ENCODE data around the gene ABCA13.

ABCA13 gene

GRCh38 chr7:48149058-48149457, 22.2 kb upstream of the ABCA13 start:
- H3K36me3 Mint-ChIP-seq (ENCODE audit: insufficient read depth): no peaks in the 10 kb centered on the region
- H3K27ac Mint-ChIP-seq (ENCODE audit: low read depth): no peak overlapping the region
- H3K9me3 Mint-ChIP-seq: peaks cover 5% of the 10 kb centered on the region
- no peaks in the 10 kb centered on the region for H3K4me1 Mint-ChIP-seq
- DNase-seq (ENCODE audit: low spot score in 2 of 2) (no peak), ATAC-seq (replicated peaks; ENCODE audit: extremely low read depth, poor library complexity, severe bottlenecking) (no peak)
- H3K4me3 Mint-ChIP-seq: no peak overlapping the region
- H3K27me3 Mint-ChIP-seq: peaks cover 54% of the 10 kb centered on the region

DNA sequence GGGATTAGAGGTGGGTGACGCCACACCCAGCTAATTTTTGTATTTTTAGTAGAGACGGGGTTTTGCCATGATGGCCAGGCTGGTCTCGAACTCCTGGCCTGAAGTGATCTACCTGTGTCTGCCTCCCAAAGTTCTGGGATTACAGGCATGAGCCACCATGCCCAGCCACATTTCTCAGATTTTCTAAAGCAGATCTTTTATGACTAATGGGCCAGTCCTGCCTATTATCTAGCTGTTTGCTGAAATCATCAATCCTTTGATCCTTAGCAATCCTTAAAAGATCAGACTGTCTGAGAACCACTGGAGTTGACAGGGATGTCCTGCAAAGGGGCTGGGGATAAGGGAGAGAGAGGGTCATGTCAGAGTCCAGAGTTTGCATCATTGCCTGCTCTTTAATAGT, 21.2 kb upstream of the ABCA13 start:
- DNase-seq (ENCODE audit: low spot score in 2 of 2): no peak
- Mint-ChIP-seq H3K4me1 (no peaks in the 10 kb centered on the region), H3K36me3 (ENCODE audit: insufficient read depth) (no peaks in the 10 kb centered on the region), H3K27ac (ENCODE audit: low read depth) (no peak overlapping the region), H3K4me3 (no peak overlapping the region), H3K9me3 (peaks cover 5% of the 10 kb centered on the region), H3K27me3 (peaks cover 58% of the 10 kb centered on the region)
- ATAC-seq (replicated peaks; ENCODE audit: extremely low read depth, poor library complexity, severe bottlenecking): no peak

GRCh38 chr7:48154792-48155413, 16.4 kb upstream of the ABCA13 start:
- Mint-ChIP-seq H3K36me3 (ENCODE audit: insufficient read depth) (no peaks in the 10 kb centered on the region), H3K4me3 (no peak overlapping the region), H3K4me1 (no peaks in the 10 kb centered on the region), H3K27ac (ENCODE audit: low read depth) (no peak overlapping the region), H3K27me3 (peaks cover 53% of the 10 kb centered on the region), H3K9me3 (peaks cover 5% of the 10 kb centered on the region)
- ATAC-seq (replicated peaks; ENCODE audit: extremely low read depth, poor library complexity, severe bottlenecking): no peak
- no peak for DNase-seq (ENCODE audit: low spot score in 2 of 2)

- H3K4me1 Mint-ChIP-seq: no peaks in the 10 kb centered on the region
- no peak overlapping the region for H3K4me3 Mint-ChIP-seq
- peaks cover 5% of the 10 kb centered on the region for H3K9me3 Mint-ChIP-seq
- DNase-seq (ENCODE audit: low spot score in 2 of 2) (no peak), ATAC-seq (replicated peaks; ENCODE audit: extremely low read depth, poor library complexity, severe bottlenecking) (no peak)
- no peak overlapping the region for H3K27ac Mint-ChIP-seq (ENCODE audit: low read depth)
- H3K27me3 Mint-ChIP-seq: peaks cover 64% of the 10 kb centered on the region
- H3K36me3 Mint-ChIP-seq (ENCODE audit: insufficient read depth): no peaks in the 10 kb centered on the region
Observed at GRCh38 chr7:48158404-48158803, 12.9 kb upstream of the ABCA13 start.

DNA sequence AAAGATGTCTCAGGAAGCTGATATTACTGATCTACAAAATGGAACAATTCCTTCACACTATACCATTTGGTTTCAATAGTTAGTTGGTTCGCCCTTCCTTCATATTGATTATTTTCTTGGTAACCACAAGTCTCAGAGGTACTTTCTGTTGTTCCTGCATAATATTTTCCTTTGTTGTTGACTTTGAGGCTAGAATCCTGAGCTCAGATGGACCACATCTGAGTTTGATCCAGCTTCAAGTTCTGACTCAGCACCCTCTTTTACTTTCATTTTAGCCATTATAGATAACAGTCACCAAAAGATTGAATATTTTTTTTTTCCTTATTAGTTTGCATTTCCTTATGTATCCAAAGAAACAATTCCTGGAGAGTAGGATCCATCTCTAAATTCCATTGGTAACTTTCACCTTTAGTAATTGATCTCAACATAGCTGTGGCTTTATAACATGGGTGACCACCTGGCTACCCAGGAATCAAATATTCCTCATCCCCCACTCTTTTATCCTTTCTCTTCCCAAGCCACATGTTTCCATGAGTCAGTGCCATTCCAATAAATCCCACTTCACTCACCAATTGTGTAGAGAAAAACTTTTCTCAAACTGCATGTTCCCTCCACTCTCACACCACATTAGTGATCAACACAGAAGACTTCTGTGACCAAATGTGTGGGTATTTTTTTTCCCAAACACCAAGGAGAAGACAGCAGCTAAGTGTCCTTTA, 9.7 kb upstream of the ABCA13 start:
- ATAC-seq (replicated peaks; ENCODE audit: extremely low read depth, poor library complexity, severe bottlenecking): no peak
- Mint-ChIP-seq H3K27ac (ENCODE audit: low read depth) (no peak overlapping the region), H3K4me1 (no peaks in the 10 kb centered on the region), H3K36me3 (ENCODE audit: insufficient read depth) (no peaks in the 10 kb centered on the region), H3K27me3 (peaks cover 70% of the 10 kb centered on the region), H3K4me3 (no peak overlapping the region), H3K9me3 (no peaks in the 10 kb centered on the region)
- DNase-seq (ENCODE audit: low spot score in 2 of 2): no peak

DNA sequence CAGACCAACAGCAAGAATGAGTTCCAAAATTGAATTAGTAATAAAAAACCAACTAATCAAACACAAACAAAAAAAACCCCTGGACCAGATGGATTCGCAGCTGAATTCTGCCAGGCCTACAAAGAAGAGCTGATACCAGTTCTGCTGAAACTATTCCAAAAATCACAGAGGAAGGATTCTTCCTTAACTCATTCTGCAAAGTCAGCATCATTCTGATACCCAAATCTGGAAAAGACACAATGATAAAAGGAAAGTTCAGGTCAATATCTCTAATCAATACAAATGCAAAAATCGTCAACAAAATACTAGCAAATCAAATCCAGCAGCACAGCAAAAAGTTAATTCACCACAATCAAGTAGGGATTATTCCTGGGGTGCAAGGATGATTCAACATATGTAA, 6.1 kb upstream of the ABCA13 start:
- no peaks in the 10 kb centered on the region for H3K36me3 Mint-ChIP-seq (ENCODE audit: insufficient read depth)
- H3K27me3 Mint-ChIP-seq: peaks cover 69% of the 10 kb centered on the region
- no peak overlapping the region for H3K4me3 Mint-ChIP-seq
- H3K9me3 Mint-ChIP-seq: no peaks in the 10 kb centered on the region
- DNase-seq (ENCODE audit: low spot score in 2 of 2) (no peak), ATAC-seq (replicated peaks; ENCODE audit: extremely low read depth, poor library complexity, severe bottlenecking) (no peak)
- H3K4me1 Mint-ChIP-seq: no peaks in the 10 kb centered on the region
- H3K27ac Mint-ChIP-seq (ENCODE audit: low read depth): no peak overlapping the region

DNA sequence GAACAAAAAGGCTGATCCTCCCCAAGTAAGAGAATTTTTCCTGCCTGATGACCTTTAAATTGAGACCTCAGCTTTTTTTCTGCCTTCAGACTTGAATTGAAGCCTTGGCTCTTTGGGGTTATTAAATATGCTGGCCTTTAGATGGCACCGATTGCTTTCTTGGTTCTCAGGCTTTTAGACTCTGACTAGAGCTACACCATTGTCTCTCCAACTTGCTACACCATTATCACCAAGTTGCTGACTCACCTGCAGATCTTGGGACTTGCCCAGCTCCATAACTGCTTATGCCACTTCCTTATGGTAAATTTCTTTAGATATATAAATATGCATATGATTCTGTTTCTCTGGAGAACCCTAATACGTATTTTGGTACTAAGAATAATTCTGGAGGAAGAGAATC, 3.1 kb upstream of the ABCA13 start:
- Mint-ChIP-seq H3K36me3 (ENCODE audit: insufficient read depth) (no peaks in the 10 kb centered on the region), H3K4me1 (no peaks in the 10 kb centered on the region), H3K9me3 (no peaks in the 10 kb centered on the region), H3K27ac (ENCODE audit: low read depth) (no peak overlapping the region), H3K27me3 (peaks cover 55% of the 10 kb centered on the region), H3K4me3 (no peak overlapping the region)
- no peak for DNase-seq (ENCODE audit: low spot score in 2 of 2)
- no peak for ATAC-seq (replicated peaks; ENCODE audit: extremely low read depth, poor library complexity, severe bottlenecking)

GRCh38 chr7:48170506-48170905, 752 bp upstream of the ABCA13 start:
- H3K4me3 Mint-ChIP-seq: no peak overlapping the region
- H3K4me1 Mint-ChIP-seq: no peaks in the 10 kb centered on the region

DNA sequence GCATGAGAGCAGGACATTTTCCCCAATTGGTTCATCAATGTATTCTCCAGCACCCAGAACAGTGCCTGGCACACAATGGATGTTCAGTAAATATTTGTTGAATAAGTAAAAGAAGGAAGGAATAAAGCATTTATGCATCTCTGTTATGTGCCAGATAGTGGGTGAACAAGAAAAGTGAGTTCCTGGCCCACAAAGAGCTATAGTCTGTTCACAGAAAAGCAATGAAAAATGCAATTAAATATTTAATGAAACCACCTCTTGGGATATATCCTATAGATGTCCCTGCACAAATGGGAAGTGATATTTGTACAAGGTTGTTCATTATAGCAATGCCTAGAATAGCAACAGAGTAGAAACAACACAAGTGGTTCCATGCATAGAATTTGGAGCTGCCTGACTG, 2.1 kb downstream of the ABCA13 start:
- H3K36me3 Mint-ChIP-seq (ENCODE audit: insufficient read depth): no peaks in the 10 kb centered on the region
- H3K4me1 Mint-ChIP-seq: no peaks in the 10 kb centered on the region
- DNase-seq (ENCODE audit: low spot score in 2 of 2) (no peak), ATAC-seq (replicated peaks; ENCODE audit: extremely low read depth, poor library complexity, severe bottlenecking) (no peak)
- H3K27me3 Mint-ChIP-seq: peaks cover 29% of the 10 kb centered on the region
- no peaks in the 10 kb centered on the region for H3K9me3 Mint-ChIP-seq
- no peak overlapping the region for H3K4me3 Mint-ChIP-seq
- H3K27ac Mint-ChIP-seq (ENCODE audit: low read depth): no peak overlapping the region

More at GRCh38 chr7:48170506-48170905, 752 bp upstream of the ABCA13 start:
- Mint-ChIP-seq H3K36me3 (ENCODE audit: insufficient read depth) (no peaks in the 10 kb centered on the region), H3K27me3 (peaks cover 34% of the 10 kb centered on the region), H3K27ac (ENCODE audit: low read depth) (no peak overlapping the region), H3K9me3 (no peaks in the 10 kb centered on the region)
- DNase-seq (ENCODE audit: low spot score in 2 of 2) (no peak), ATAC-seq (replicated peaks; ENCODE audit: extremely low read depth, poor library complexity, severe bottlenecking) (no peak)

DNA sequence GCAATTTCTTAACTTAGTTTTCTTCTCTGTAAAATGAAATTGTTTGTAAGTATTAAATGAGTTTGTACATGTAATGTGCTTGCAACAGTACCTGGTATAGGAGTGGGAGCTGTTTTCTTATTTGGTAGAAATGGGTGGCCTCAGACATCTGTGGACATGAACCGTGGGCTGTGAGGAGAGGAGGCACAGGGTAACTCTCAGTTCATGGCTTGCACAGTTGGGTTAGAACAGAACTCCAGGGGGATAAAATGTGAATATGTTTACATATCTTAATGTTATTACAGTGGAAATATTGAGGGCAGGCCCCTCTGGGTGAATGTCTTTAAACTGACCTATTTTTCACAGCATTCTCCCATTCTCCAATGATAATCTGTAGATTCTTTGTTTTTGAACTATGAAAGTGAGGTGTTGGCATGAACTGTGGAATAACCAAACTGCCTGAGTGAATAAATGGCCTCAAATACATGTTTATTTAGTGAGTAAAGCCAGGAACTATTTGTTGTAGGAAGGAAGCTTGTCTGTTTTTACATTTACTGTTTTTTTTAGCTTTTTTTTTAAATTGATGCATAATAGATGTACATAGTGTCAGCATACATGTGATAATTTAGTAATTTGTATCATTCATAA, 2.6 kb downstream of the ABCA13 start:
- Mint-ChIP-seq H3K36me3 (ENCODE audit: insufficient read depth) (no peaks in the 10 kb centered on the region), H3K9me3 (no peaks in the 10 kb centered on the region), H3K4me1 (no peaks in the 10 kb centered on the region), H3K27me3 (peaks cover 24% of the 10 kb centered on the region), H3K4me3 (no peak overlapping the region), H3K27ac (ENCODE audit: low read depth) (no peak overlapping the region)
- DNase-seq (ENCODE audit: low spot score in 2 of 2) (no peak), ATAC-seq (replicated peaks; ENCODE audit: extremely low read depth, poor library complexity, severe bottlenecking) (no peak)

- ATAC-seq (replicated peaks; ENCODE audit: extremely low read depth, poor library complexity, severe bottlenecking): no peak
Observed at GRCh38 chr7:48175019-48175418, 3.8 kb downstream of the ABCA13 start.

DNA sequence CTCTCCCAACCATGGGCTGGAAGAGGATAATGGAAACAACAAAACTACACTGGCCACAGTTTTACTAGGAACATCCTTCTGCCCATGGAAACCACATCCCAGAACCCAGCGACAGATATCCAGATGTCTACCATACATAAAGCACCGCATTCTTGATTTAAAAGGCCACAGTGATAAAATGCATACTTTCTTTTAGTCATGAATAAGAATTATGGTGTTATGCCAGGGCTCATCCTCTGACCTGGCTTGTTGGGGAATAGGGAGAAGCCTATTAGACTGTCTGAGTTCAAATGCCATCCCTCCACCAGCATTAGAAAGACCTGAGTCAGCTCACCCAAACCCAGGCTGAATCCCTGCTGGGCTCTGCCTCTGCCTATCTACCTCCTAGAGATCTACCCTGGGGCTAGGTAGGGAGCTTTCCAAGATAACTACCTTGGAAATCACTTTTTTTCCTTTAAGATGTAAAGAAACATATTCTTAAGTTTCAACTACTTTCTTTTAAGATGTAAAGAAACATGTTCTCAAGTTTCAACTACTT, 5.2 kb downstream of the ABCA13 start:
- ATAC-seq (replicated peaks; ENCODE audit: extremely low read depth, poor library complexity, severe bottlenecking): no peak
- Mint-ChIP-seq H3K9me3 (no peaks in the 10 kb centered on the region), H3K4me1 (no peaks in the 10 kb centered on the region), H3K4me3 (no peak overlapping the region), H3K27me3 (peaks cover 12% of the 10 kb centered on the region), H3K36me3 (ENCODE audit: insufficient read depth) (no peaks in the 10 kb centered on the region), H3K27ac (ENCODE audit: low read depth) (no peak overlapping the region)
- DNase-seq (ENCODE audit: low spot score in 2 of 2): no peak

More at GRCh38 chr7:48175019-48175418, 3.8 kb downstream of the ABCA13 start:
- no peak for DNase-seq (ENCODE audit: low spot score in 2 of 2)
- no peaks in the 10 kb centered on the region for H3K9me3 Mint-ChIP-seq
- peaks cover 12% of the 10 kb centered on the region for H3K27me3 Mint-ChIP-seq
- H3K36me3 Mint-ChIP-seq (ENCODE audit: insufficient read depth): no peaks in the 10 kb centered on the region
- H3K27ac Mint-ChIP-seq (ENCODE audit: low read depth): no peak overlapping the region
- H3K4me1 Mint-ChIP-seq: no peaks in the 10 kb centered on the region
- no peak overlapping the region for H3K4me3 Mint-ChIP-seq

DNA sequence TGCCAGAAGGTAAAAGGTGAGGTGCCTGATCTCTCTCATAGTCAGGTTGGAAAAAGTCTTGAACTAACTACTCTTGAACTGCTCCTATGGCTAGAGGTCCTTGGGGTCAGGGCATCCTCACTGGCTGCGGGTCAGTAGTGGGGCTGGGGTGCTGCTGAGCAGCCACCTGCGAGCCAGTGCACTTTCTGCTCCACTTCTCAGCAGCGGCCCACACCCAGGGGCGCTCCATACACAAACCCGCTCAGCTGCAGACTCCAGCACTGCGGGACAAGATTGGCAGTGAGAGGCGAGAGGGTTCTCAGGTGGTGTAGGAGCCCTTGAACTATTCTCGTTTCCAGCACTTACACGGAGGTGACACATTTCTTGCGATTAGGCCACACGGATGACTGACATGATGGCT, 6.0 kb downstream of the ABCA13 start:
- ATAC-seq (replicated peaks; ENCODE audit: extremely low read depth, poor library complexity, severe bottlenecking) (no peak), DNase-seq (ENCODE audit: low spot score in 2 of 2) (no peak)
- Mint-ChIP-seq H3K4me1 (no peaks in the 10 kb centered on the region), H3K36me3 (ENCODE audit: insufficient read depth) (no peaks in the 10 kb centered on the region), H3K27me3 (peaks cover 20% of the 10 kb centered on the region), H3K27ac (ENCODE audit: low read depth) (no peak overlapping the region), H3K4me3 (no peak overlapping the region), H3K9me3 (no peaks in the 10 kb centered on the region)

Data from central memory CD8-positive, alpha-beta T cell (primary cell).